BE2C (cell line): Measurements from ENCODE around the gene ANKRD22.

Experiments used
- DNase-seq: peaks from one replicate; pipeline ENCODE4 v3.0.0-alpha.2; 2020
- H3K27me3 ChIP-seq: fragments of 250-450 bp; sonication (Bioruptor Pico); 2 replicates; pipeline ENCODE4 v1.5.1; 2020; ENCODE audit warnings: mild to moderate bottlenecking
- H3K36me3 ChIP-seq: fragments of 250-450 bp; sonication (Bioruptor Pico); 2 replicates; pipeline ENCODE4 v1.5.1; 2020; ENCODE audit warnings: mild to moderate bottlenecking
- H3K4me1 ChIP-seq: fragments of 250-450 bp; sonication (Bioruptor Pico); 2 replicates; pipeline ENCODE4 v1.5.1; 2020
- H3K4me3 ChIP-seq: 2 replicates; pipeline ENCODE4 v1.5.1; 2011; ENCODE audit warnings: low read depth, low read length
- H3K9me3 ChIP-seq: fragments of 250-450 bp; sonication (Bioruptor Pico); 2 replicates; pipeline ENCODE4 v1.5.1; 2020
- TF ChIP-seq, protein P1 (sequence below): IDR thresholded peaks from 2 replicates; pipeline ENCODE4 v1.5.1; 2012; ENCODE audit warnings: mild to moderate bottlenecking, low read depth, low read length

The ANKRD22 gene

DNA sequence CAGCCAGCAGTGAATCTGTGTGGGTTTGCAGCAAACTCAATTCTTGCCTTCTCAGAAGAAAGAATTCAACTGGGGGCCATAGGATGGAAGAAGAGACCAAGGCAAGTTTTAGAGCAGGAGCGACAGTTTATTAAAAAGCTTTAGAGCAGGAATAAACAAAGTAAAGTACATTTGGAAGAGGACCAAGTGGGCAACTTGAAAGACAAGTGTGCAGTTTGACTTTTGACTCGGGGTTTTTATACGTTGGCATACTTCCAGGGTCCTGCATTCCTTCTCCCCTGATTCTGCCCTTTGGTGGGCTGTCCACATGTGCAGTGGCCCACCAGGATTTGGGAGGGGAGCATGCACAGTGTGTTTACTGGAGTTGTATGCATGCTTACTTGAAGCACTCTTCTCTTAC is 3.0 kb upstream of the ANKRD22 start:
- Histone ChIP-seq H3K4me3 (no peak overlapping the region), H3K9me3 (no peaks in the 10 kb centered on the region), H3K36me3 (no peaks in the 10 kb centered on the region), H3K27me3 (no peaks in the 10 kb centered on the region), H3K4me1 (no peaks in the 10 kb centered on the region)
- TF ChIP-seq, protein P1, sequence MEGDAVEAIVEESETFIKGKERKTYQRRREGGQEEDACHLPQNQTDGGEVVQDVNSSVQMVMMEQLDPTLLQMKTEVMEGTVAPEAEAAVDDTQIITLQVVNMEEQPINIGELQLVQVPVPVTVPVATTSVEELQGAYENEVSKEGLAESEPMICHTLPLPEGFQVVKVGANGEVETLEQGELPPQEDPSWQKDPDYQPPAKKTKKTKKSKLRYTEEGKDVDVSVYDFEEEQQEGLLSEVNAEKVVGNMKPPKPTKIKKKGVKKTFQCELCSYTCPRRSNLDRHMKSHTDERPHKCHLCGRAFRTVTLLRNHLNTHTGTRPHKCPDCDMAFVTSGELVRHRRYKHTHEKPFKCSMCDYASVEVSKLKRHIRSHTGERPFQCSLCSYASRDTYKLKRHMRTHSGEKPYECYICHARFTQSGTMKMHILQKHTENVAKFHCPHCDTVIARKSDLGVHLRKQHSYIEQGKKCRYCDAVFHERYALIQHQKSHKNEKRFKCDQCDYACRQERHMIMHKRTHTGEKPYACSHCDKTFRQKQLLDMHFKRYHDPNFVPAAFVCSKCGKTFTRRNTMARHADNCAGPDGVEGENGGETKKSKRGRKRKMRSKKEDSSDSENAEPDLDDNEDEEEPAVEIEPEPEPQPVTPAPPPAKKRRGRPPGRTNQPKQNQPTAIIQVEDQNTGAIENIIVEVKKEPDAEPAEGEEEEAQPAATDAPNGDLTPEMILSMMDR: no peak
- no peak for DNase-seq

DNA sequence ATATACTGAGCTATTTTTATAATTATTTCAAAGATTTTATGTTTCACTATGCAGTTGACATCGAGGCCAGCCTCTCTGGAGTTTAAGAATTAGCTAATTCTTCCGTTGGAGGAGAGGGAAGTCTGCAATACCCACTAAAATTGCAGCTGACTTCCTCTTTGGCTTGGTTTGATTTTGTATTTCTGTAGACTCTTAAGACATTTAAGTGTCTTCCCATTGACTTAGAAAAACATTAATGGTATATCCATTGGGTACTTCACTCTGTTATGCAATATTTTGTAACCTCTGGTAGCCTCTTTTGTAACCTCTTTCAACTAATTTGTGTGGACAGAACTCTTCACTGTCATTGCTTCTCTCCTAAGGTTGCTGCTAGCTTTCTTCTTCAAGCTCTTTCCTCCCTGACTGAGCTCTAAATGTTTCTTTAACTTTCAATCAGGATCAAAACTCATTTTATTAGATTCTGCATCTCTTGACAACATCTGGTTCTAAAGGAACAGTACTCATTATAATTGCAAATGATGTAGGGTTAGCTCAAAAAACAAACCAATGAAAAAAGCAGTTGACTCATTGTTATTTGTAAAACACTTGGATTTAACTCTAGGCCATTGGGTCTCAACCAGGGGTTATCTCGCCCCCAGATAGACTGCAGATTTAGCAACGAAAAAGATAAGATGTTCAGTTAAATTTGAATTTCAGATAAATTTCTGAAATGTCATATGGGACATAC is 1.7 kb upstream of the ANKRD22 start:
- H3K4me1 ChIP-seq: no peaks in the 10 kb centered on the region
- TF ChIP-seq, protein P1: no peak
- no peaks in the 10 kb centered on the region for H3K27me3 ChIP-seq
- no peak for DNase-seq
- no peaks in the 10 kb centered on the region for H3K9me3 ChIP-seq
- no peaks in the 10 kb centered on the region for H3K36me3 ChIP-seq
- H3K4me3 ChIP-seq: no peak overlapping the region

- TF ChIP-seq, protein P1: no peak; the same call in 1 of the 2 replicates
- Histone ChIP-seq H3K36me3 (no peaks in the 10 kb centered on the region), H3K4me1 (no peaks in the 10 kb centered on the region), H3K27me3 (no peaks in the 10 kb centered on the region), H3K9me3 (no peaks in the 10 kb centered on the region), H3K4me3 (no peak overlapping the region)
- DNase-seq: no peak
Measured at GRCh38 chr10:88852327-88852726, 683 bp upstream of the ANKRD22 start.

- H3K9me3 ChIP-seq: no peaks in the 10 kb centered on the region
- H3K36me3 ChIP-seq: no peaks in the 10 kb centered on the region
- no peak overlapping the region for H3K4me3 ChIP-seq
- no peak for DNase-seq
- TF ChIP-seq, protein P1: no peak
- no peaks in the 10 kb centered on the region for H3K4me1 ChIP-seq
- no peaks in the 10 kb centered on the region for H3K27me3 ChIP-seq
Measured at GRCh38 chr10:88850712-88851111, 932 bp downstream of the ANKRD22 start.

DNA sequence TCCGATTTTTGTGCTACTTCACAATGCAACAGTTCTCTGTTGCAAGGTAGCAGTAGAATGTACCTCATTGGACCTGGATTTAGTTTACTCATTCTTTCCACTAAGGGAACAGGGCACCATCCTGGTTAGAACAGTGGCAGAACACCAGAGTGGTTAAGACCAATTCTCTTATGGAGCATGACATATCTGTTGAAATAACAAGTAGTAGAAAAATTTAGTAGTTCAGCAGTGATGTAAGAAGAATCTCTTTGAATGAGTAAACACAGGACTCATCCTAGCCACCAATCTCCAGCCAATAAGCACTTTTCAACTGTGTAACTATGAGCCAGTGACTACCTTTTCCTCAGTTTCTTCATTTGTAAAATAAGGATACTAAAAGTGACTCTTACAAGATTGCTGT is 2.4 kb downstream of the ANKRD22 start:
- Histone ChIP-seq H3K27me3 (no peaks in the 10 kb centered on the region), H3K9me3 (no peaks in the 10 kb centered on the region), H3K4me1 (no peaks in the 10 kb centered on the region), H3K36me3 (no peaks in the 10 kb centered on the region), H3K4me3 (no peak overlapping the region)
- TF ChIP-seq, protein P1: no peak
- DNase-seq: no peak

DNA sequence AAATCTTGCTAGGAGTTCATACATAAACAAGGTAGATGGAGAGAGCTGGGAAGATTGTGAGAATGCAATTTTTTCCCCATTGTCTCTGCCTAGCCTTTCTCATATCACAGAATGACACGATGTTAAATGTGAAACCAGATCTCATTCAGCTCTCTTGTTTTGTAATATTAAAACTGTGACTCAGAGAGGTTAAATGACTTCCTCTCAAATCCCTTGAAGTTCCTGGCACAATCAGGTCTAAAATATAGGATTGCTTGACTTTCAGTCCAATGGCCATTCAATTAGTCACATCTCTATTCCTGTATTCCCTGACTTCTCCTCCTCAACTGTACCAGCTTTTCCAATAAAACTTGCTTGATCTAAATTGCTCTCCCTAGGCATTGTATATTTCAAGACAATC is 3.1 kb downstream of the ANKRD22 start:
- Histone ChIP-seq H3K4me1 (no peaks in the 10 kb centered on the region), H3K36me3 (no peaks in the 10 kb centered on the region), H3K4me3 (no peak overlapping the region), H3K27me3 (no peaks in the 10 kb centered on the region), H3K9me3 (no peaks in the 10 kb centered on the region)
- TF ChIP-seq, protein P1: no peak
- DNase-seq: no peak
